ENCODE measurements around the gene FNTB.

The FNTB gene

GRCh38 chr14:64983439-64984310 is 3.0 kb upstream of the FNTB start:
- DNase-seq (ENCODE audit: low read depth), result no peak

GRCh38 chr14:64987438-64987767 is 708 bp downstream of the FNTB start:
- no peak for DNase-seq (ENCODE audit: low read depth)

GRCh38 chr14:64990296-64990695 is 3.6 kb downstream of the FNTB start:
- no peak for DNase-seq (ENCODE audit: low read depth)

- DNase-seq (ENCODE audit: low read depth), result no peak
Observed at GRCh38 chr14:64990939-64991338, 4.2 kb downstream of the FNTB start.

GRCh38 chr14:64992328-64992885 is 5.7 kb downstream of the FNTB start:
- no peak for DNase-seq (ENCODE audit: low read depth)

- no peak for DNase-seq (ENCODE audit: low read depth)
Observed at GRCh38 chr14:64993266-64993930, 6.7 kb downstream of the FNTB start.

GRCh38 chr14:64994540-64994939 is 7.8 kb downstream of the FNTB start:
- no peak for DNase-seq (ENCODE audit: low read depth)

- no peak for DNase-seq (ENCODE audit: low read depth)
Observed at GRCh38 chr14:64995291-64995690, 8.6 kb downstream of the FNTB start.

GRCh38 chr14:64997108-64997794 is 10.6 kb downstream of the FNTB start:
- DNase-seq (ENCODE audit: low read depth), result no peak

GRCh38 chr14:64998455-64998931 is 11.8 kb downstream of the FNTB start:
- DNase-seq (ENCODE audit: low read depth), result no peak

- DNase-seq (ENCODE audit: low read depth), result no peak
Observed at GRCh38 chr14:65000898-65001591, 14.3 kb downstream of the FNTB start.

GRCh38 chr14:65001723-65002122 is 15.0 kb downstream of the FNTB start:
- DNase-seq (ENCODE audit: low read depth), result no peak

- DNase-seq (ENCODE audit: low read depth), result no peak
Observed at GRCh38 chr14:65002586-65003210, 16.0 kb downstream of the FNTB start.

- DNase-seq (ENCODE audit: low read depth), result no peak
Observed at GRCh38 chr14:65003394-65003793, 16.7 kb downstream of the FNTB start.

GRCh38 chr14:65006261-65006721 is 19.6 kb downstream of the FNTB start:
- DNase-seq (ENCODE audit: low read depth), result no peak

GRCh38 chr14:65007202-65007601 is 20.5 kb downstream of the FNTB start:
- DNase-seq (ENCODE audit: low read depth), result no peak

- no peak for DNase-seq (ENCODE audit: low read depth)
Observed at GRCh38 chr14:65010211-65010931, 23.7 kb downstream of the FNTB start.

- no peak for DNase-seq (ENCODE audit: low read depth)
Observed at GRCh38 chr14:65011538-65011937, 24.8 kb downstream of the FNTB start.

- DNase-seq (ENCODE audit: low read depth), result no peak
Observed at GRCh38 chr14:65012353-65012752, 25.7 kb downstream of the FNTB start.

- no peak for DNase-seq (ENCODE audit: low read depth)
Observed at GRCh38 chr14:65015391-65015790, 28.7 kb downstream of the FNTB start.

- DNase-seq (ENCODE audit: low read depth), result no peak
Observed at GRCh38 chr14:65016471-65016870, 29.8 kb downstream of the FNTB start.
